NCI-H1436 (cell line): Measurements from ENCODE around the gene VPS72.
"Not testable (repeated sequence)": the region's sequence is repeated elsewhere in the genome, so short reads cannot be mapped to it uniquely, and the experiment has no call there.

Source experiments
- DNase-seq: peaks from one replicate; lab custom pipeline; 2025; lab: John Stamatoyannopoulos, UW

Gene VPS72, protein sequence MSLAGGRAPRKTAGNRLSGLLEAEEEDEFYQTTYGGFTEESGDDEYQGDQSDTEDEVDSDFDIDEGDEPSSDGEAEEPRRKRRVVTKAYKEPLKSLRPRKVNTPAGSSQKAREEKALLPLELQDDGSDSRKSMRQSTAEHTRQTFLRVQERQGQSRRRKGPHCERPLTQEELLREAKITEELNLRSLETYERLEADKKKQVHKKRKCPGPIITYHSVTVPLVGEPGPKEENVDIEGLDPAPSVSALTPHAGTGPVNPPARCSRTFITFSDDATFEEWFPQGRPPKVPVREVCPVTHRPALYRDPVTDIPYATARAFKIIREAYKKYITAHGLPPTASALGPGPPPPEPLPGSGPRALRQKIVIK

GRCh38 chr1:151189637-151190445, at the start of gene VPS72:
Gene VPS72 (minus strand): TSS chr1:151190197. CDS start chr1:151190121, 76 bp downstream.
- DNase-seq: peak; percentile 91

GRCh38 chr1:151238467-151238739, 48.4 kb upstream of the VPS72 start:
- no peak for DNase-seq

- no peak for DNase-seq
Measured at GRCh38 chr1:151237678-151238466, 47.9 kb upstream of the VPS72 start.

- no peak for DNase-seq
Measured at GRCh38 chr1:151235235-151235634, 45.2 kb upstream of the VPS72 start.

DNA sequence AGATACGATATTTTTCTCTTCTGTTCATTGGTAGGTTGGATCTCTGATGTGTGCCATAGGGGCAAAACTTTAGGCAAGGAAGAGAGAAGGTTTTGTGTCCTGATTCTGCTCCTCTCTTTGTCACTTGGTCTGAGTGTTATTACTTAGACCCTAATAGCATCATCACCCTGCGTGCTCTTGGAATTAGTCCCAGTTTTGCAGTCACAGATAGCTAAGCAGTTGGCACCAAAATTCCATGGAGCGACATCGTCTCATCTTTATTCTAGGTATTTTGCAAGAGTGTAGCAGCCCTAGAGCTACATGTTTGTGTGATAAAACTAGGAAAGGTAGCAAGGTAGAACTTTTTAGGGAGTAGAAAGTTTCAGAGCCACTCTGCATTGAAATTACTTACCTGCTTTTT, 32.1 kb upstream of the VPS72 start:
- no peak for DNase-seq

DNA sequence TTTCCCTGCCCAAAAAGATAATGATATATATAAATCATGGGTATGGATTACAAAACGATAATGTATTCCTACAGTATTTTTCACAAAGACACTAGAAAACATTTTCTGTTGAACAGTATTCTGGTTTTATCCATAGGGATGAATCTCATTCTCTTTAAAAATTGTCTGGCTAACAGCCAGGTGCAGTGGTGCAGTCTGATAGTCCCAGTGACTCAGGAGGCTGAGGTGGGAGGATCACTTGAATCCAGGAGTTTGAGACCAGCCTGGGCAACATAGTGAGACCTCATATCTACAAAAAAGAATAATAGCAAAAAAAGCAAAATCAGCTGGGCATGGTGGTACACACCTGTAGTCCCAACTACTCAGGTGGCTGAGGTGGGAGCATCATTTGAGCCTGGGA, 31.6 kb upstream of the VPS72 start:
- no peak for DNase-seq

GRCh38 chr1:151213560-151213959, 23.6 kb upstream of the VPS72 start:
- no peak for DNase-seq

DNA sequence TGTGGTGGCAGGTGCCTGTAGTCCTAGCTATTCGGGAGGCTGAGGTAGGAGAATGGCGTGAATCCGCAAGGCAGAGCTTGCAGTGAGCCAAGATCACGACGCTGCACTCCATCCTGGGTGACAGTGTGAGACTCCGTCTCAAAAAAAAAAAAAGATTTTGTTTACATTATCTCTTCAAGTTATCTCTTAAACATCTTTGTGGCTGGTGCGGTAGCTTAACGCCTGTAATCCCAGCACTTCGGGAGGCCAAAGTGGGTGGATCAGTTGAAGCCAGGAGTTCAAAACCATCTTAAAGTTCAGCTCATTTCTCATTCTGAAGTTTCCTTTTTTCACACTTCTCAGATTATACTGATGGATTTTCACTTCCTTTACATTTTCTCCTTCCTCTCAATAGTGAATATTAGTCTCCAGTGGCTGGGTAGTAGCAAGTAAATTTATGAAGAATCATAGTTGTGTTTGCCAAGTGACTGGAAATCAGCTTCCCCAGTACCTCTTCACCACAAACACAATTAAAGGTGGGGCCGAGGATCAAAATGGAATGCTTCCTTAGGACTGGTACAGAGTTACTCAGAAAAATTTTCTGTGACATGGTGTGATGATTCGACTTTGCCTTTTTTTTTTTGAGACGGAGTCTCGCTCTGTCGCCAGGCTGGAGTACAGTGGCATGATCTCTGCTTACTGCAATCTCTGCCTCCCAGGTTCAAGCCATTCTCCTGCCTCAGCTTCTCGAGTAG, 22.1 kb upstream of the VPS72 start:
- DNase-seq: no peak

DNA sequence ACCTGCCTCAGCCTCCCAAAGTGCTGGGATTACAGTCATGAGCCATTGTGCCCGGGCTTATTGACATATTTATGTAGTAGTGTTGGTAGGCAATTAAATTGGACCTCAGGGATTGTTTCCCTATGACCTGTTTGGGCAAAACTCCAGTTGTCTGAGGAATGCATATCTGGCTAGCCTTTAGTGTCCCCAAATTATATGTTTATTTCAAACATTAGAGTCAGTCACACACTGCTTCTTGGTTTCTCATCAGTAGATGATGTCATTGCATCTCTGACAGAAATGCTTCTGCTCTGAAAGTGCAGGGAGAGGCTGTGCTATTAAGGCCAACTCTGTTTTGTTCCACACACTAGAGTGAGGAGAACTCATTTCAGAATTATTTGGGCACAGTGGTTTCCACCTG, 20.8 kb upstream of the VPS72 start:
- no peak for DNase-seq

GRCh38 chr1:151205381-151205965, 15.5 kb upstream of the VPS72 start:
- not testable (repeated sequence) for DNase-seq

- no peak for DNase-seq
Measured at GRCh38 chr1:151199873-151200581, 10.0 kb upstream of the VPS72 start.

DNA sequence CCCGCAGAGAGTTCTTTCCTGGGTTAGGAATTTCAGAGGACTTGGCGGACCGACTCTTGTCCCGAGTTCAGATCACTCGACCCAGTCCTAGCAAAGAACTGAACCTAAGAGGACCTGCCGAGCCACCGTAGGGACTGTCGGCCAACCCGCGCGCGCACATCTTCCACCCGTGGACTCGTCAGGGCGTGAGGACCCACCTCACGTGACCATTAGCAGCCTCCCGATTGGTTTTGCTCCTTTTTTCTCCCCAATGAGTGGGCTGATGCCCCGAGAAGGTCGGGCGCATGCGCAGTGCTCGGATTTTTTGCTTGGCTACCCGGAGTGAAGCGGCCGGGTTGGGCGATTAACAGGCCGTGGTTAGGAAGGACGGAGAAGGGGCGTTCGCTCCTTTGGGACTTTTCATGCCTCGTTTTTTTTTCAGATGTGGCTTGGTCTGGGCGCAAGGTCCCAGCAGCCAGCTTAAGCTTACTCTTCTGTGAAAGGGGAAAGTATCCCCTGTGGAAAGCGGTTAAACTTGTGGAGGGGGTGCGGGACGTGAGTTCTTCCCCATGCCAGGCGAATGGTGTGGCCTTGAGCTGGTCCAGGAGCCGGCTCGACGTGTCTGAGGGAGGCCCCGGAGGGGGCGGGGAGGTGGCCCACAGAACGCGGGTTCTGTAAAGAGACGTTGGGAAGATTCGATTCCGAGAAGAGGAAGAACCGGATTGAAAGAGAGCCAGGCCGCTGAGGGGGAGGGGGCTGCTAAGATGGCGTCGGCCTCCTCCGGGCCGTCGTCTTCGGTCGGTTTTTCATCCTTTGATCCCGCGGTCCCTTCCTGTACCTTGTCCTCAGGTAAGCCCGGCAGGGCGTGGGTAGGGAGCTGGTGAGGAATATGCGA, 8.5 kb upstream of the VPS72 start, which contains the start of gene PIP5K1A:
Gene PIP5K1A (plus strand): TSS at position 299 of the 874 bp plus-strand sequence. CDS start 445 bp downstream, at position 744.
- DNase-seq: peak; percentile 96

DNA sequence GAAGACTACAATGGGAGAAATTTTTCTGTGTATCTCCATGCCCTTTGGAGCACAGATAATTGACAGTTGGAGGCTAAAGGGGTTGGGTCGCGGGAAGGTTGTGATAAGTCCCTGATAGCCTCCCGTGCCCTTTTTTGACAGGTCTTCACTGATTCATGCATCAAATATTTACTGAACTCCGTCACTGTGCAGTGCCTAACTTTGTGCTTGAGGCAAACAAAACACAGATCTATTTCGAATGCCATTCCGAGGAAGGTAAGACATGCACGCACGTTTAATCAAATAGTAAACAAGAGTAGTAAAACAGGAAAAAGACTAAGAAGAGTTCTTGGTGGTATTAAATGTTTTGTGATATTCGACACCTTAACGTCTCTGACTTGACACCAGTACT, 7.9 kb upstream of the VPS72 start:
- DNase-seq: no peak

DNA sequence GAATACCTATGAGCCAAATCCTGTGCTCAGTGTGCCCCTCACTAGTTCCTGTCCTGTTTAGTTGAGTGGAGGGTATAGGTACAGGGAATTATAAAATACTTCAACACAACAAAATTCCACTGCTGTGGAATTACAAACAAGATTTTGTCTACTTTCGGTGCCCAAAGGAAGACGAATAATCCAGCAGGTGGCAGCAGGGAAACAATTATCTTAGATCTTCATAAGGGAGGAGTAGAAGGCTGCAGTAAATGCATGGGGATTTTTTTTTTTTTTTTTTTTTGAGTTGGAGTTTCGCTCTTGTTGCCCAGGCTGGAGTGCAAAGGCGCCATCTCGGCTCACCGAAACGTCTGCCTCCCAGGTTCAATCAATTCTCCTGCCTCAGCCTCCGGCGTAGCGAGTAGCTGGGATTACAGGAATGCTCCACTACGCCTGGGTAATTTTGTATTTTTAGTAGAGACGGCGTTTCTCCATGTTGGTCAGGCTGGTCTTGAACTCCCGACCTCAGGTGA, 6.3 kb upstream of the VPS72 start:
- peak; percentile 27 for DNase-seq

DNA sequence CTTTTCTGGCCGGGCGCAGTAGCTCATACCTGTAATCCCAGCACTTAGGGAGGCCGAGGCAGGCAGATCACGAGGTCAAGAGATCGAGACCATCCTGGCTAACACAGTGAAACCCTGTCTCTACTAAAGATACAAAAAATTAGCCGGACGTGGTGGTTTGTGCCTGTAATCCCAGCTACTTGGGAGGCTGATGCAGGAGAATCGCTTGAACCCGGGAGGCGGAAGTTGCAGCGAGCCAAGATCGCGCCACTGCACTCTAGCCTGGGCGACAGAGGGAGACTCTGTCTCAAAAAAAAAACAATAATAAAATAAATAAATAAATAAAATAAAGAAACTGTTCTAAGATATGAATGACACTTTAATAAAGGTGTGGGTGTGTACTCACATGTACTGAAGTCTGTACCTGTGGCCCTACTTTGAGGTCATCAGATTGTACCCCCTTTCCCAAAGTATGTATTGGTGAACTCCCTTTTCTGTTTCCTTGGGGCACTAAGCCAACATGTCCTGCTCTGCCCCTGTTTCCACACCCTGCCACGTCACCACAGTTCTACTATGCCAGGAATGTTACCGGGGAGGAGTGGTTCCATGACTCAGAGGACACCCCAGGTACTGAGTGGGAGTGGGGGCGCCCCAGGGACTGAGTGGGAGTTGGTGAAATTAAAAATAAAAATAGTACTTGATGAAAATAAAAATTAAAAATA, 5.0 kb upstream of the VPS72 start:
- not testable (repeated sequence) for DNase-seq

DNA sequence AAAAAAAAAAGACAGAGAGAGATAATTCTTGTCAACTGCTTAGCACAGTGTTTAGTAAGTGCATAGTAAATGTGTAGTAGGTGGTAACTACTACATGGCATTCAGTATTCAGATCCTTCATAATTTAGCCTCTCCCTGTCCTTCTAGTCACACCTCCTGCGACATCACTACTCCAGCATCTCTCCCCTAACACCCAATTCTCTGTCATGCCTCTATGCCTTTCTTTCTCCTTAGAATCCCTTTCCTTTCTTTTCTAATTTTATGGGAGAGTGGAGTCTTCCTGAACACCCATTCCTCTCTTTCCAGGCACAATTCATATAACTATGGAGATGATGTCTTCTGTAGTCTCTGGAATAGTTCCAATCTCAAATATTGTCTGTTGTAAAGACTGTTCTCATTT, 3.9 kb upstream of the VPS72 start:
- DNase-seq: no peak

GRCh38 chr1:151193304-151193703, 3.3 kb upstream of the VPS72 start:
- no peak for DNase-seq

DNA sequence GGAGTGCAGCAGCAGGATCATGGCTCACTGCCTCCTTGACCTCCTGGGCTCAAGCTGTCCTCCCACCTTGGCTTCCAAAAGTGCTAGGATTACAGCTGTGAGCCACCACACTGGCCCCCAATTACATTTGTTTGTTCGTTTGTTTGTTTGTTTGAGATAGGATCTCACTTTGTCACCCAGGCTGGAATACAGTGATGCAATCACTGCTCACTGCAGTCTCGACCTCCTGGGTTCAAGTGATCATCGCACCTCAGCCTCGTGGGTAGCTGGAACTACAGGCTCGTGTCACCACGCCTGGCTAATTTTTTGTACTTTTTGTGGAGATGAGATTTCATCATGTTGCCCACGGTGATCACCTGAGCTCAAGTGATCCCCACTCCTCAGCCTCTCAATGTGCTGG, 2.0 kb upstream of the VPS72 start:
- DNase-seq: no peak

GRCh38 chr1:151188667-151189066, 1.3 kb downstream of the VPS72 start:
- DNase-seq: not testable (repeated sequence)
